AG09309 (cell line): ENCODE data around the gene ABCB11.

Experiments
- DNase-seq: peaks from one replicate; pipeline ENCODE4 v3.0.0-alpha.2; 2010; ENCODE audit warnings: low read depth
- H3K4me3 ChIP-seq: 2 replicates; pipeline ENCODE4 v1.5.1; 2011; ENCODE audit warnings: mild to moderate bottlenecking, low read depth, low read length, moderate library complexity; ENCODE audit not compliant: control insufficient read depth
- TF ChIP-seq, protein P1 (sequence below): IDR thresholded peaks from 2 replicates; pipeline ENCODE4 v1.5.1; 2011; ENCODE audit warnings: mild to moderate bottlenecking, low read depth, low read length, inconsistent platforms; ENCODE audit not compliant: insufficient read depth, control insufficient read depth; ENCODE audit errors: missing control alignments

Gene ABCB11

DNA sequence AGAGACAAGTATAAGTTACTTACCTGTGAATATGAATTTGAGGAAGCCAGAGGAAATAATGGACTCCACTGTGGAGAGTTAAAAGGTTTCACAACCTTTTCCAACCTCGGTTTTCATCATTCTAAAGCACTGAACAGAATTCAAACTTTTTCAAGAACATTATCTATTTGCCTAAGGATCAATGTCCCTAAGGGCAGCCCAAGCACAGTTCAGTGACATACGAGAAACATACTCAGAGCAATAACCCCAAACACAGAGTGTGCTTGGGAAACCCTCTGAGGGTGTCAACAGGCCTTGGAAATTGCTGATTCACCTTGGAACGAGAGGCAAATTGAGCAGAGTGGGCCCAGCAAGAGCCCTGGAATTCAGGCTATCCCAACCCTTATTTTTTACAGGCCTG lies at the start of gene ABCB11:
Gene ABCB11, minus strand, starts transcription at position 123 of the 400 bp plus-strand sequence. CDS start 13,199 bp downstream, outside the sequence.
- DNase-seq: no peak
- TF ChIP-seq, protein P1, sequence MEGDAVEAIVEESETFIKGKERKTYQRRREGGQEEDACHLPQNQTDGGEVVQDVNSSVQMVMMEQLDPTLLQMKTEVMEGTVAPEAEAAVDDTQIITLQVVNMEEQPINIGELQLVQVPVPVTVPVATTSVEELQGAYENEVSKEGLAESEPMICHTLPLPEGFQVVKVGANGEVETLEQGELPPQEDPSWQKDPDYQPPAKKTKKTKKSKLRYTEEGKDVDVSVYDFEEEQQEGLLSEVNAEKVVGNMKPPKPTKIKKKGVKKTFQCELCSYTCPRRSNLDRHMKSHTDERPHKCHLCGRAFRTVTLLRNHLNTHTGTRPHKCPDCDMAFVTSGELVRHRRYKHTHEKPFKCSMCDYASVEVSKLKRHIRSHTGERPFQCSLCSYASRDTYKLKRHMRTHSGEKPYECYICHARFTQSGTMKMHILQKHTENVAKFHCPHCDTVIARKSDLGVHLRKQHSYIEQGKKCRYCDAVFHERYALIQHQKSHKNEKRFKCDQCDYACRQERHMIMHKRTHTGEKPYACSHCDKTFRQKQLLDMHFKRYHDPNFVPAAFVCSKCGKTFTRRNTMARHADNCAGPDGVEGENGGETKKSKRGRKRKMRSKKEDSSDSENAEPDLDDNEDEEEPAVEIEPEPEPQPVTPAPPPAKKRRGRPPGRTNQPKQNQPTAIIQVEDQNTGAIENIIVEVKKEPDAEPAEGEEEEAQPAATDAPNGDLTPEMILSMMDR: no peak

DNA sequence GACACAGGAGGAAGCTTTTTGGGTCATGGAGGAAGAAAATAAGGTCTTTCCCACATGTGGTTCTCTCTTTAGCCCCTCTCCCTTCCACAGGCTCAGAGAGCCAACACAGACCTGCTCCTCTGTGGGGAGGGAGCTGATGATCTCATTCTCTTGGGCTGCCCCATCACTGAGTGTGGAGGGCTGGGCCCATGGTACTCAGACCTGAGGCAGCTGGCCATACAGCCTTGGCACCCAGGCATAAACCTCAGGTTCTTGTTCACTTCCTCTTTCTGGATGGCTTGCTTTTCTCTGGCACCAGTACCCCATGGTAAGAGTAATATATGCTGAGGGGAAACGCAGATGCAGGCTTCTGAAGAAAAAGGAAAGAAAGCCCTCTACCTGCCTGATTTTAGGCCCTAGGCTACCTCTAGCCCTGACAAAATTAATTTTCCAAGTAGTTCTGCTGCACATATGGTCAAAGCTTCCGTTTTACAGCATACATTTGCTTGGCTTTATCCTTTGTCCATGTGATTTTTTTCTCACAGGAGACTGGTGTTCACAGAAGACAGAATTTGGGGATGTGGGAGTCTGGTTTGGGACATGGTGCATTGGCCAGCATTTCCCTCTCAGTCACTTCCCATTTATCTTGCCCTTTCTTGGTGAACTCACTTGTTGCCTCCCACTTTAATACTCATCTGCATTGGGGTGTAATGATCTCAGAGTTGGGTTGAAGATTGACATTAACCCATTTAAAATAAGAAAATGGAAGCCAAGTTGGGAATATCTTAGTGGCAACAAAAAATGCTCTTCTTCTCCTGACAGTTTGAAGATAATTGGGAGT lies 49.3 kb upstream of the ABCB11 start:
- DNase-seq: no peak
- H3K4me3 ChIP-seq: no peak overlapping the region
- TF ChIP-seq, protein P1: no peak

More for the DNA sequence above, at the start of gene ABCB11:
- no peak within 1 kb of the TSS for H3K4me3 ChIP-seq

DNA sequence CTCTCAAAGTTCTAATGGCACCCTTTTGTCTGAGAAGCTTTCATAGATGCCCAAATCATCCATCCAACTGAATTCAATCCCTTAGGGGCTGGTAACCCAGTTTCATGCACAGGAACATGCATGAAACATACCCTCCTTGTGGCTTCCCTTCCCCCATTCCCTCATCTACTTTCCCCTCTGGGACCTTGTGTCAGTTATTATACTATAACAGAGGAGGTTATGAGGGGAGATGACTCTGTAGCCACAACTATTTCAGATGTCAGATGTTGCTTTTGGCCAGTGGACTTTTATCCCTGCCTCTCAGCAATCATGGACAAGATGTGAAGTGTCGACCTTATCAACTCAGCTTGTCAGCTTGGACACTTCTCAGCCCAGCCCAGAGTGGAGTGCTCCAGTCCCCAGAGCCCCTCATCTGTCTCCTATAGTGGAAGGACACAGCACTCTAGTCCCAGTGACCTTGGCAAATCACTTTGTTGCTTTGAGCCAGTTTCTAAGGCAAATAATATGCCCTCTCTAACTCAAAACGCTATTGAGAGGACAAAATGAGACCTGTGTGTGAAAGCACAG lies 46.6 kb upstream of the ABCB11 start:
- TF ChIP-seq, protein P1: no peak
- DNase-seq: no peak
- H3K4me3 ChIP-seq: no peak overlapping the region

DNA sequence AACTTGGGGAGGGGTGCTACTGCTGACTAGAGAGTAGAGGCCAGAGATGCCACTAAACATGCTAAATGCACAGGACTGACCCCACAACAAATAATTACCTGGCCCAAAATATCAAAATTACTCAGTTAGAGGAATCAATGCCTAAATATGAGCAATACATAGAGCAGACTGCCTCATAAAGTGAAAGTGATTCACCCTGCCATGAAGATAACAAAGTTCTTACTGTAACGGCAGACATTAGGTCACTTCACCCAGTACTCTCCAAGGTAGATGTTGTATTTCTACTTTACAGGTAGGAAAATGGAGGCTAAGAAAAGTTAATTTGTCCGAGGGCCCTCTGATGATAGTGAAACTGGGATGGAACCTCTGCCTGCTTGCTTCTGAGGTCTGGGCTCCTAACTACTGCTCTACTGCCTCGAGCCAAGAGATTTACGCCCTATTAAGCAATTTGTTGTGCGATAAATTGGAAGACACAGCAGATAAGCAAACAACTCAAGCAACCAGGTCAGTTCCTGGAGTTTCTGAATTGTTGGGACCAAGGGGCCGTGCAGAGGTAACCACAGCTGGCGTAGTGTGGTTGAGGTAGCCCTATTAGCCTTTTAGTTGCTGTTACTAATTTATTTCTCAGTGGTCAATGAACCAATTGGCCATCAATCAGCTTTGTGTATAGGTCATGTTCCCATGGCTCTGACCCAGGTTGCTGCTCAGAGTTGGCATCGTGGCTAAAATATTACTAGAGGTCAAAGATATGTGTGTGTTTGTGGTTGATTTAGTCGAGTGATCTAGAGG lies 43.0 kb upstream of the ABCB11 start:
- TF ChIP-seq, protein P1: no peak
- H3K4me3 ChIP-seq: no peak overlapping the region
- DNase-seq: no peak

DNA sequence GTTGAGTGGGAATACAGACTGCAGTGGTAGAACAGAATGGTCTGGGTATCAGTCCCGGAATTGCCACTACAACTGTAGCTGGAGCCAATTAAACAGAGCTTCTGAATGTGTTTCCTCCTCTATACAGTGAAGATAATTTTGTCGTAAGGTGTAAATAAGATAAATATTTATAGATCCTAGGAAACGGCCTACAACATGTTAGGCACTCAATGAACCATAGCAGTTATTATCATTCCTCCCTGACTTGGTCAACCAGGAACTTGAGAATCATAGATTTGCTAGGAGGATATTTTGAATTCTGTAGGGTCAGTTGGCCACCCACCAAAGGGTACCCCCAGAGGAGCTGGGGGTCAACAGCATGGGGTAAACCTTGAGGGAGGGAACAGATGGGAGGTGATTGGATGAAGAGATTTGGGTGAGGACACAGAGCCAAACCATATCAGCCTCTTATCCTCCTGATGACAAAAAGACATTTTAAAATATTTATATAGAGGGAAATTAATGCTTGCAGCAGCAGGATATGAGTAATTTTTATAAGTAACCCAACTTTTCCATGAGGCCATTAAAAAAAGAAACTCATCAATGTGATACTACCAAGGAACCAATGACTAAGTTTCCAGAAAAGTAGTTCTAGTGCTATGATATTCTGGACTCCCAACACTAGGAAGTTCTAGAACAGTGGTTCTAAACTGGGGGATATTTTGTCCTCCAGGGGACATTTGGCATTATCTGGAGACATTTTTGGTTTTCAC lies 42.3 kb upstream of the ABCB11 start:
- no peak overlapping the region for H3K4me3 ChIP-seq
- DNase-seq: no peak

More for the DNA sequence above, 42.3 kb upstream of the ABCB11 start:
- TF ChIP-seq, protein P1: no peak
